Activated naive CD4-positive, alpha-beta T cell treated with anti-CD3 and anti-CD28 coated beads, Interleukin-2, amount 10 ng/mL, durations not matched to agents 7 days and 5 days (primary cell): ENCODE results near the gene PDLIM5.
"Not testable (repeated sequence)": the region's sequence is repeated elsewhere in the genome, so short reads cannot be mapped to it uniquely, and the experiment has no call there.

ENCODE experiments used
- CTCF ChIA-PET: fragments of 350-600 bp; sonication (Branson Sonifier 250); formaldehyde crosslinking; loops from one replicate; lab custom pipeline; 2021; ENCODE audit warnings: antibody characterized with exemption; lab: Charles Lee
- DNase-seq: peaks from one replicate; pipeline ENCODE4 v3.0.0-alpha.2; 2020
- H3K27ac Mint-ChIP-seq: one replicate; pipeline ENCODE4 v1.8.0; 2021; ENCODE audit warnings: mild to moderate bottlenecking, moderate library complexity, mixed read lengths
- H3K27me3 Mint-ChIP-seq: one replicate; pipeline ENCODE4 v1.8.0; 2021; ENCODE audit warnings: mild to moderate bottlenecking, mixed read lengths
- H3K36me3 Mint-ChIP-seq: one replicate; pipeline ENCODE4 v1.8.0; 2021; ENCODE audit warnings: mixed read lengths
- H3K4me1 Mint-ChIP-seq: one replicate; pipeline ENCODE4 v1.8.0; 2021; ENCODE audit warnings: mixed read lengths
- H3K4me3 Mint-ChIP-seq: one replicate; pipeline ENCODE4 v1.8.0; 2021; ENCODE audit warnings: mild to moderate bottlenecking, moderate library complexity, mixed read lengths
- H3K9me3 Mint-ChIP-seq: one replicate; pipeline ENCODE4 v1.8.0; 2021; ENCODE audit warnings: mixed read lengths

The PDLIM5 gene

DNA sequence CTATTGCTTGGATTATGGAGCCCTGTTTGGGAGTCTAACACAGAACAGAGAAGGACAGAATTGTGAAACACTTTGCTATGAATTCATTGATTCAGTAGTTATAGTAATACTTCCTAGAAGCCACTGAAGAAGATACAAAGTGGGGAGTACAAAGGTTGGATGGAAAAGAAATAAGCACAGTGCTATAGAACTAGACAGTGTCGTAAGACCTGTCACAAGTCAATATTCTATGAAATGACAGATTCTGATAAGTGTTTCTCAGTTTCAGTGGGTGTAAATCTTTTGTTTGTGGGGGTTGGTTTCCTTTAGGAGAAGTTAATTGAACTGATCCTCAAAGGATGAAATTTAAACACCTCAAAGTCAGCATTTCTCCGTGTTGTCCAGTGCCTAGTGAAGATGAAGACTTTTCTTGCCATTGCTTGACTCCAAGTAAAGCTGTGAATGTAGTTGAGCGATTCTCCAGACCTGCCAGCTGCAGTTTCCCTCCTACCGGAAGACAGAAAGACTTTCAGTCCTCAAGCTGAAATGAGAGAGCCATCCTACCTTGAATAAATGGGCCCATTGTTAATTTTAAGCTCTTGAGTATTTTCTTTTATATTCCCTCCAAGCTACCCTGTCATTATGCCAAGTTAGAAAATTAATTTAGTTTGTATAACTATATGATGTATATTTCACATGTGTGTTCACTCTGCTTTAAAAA is 7.9 kb downstream of the PDLIM5 start:
- H3K9me3 Mint-ChIP-seq, result no peaks in the 10 kb centered on the region
- H3K36me3 Mint-ChIP-seq, result peaks cover 2% of the 10 kb centered on the region
- peaks cover under 1% of the 10 kb centered on the region for H3K4me1 Mint-ChIP-seq
- no peak overlapping the region for H3K4me3 Mint-ChIP-seq
- H3K27ac Mint-ChIP-seq, result no peak overlapping the region
- no peak for DNase-seq
- H3K27me3 Mint-ChIP-seq, result no peaks in the 10 kb centered on the region
- CTCF ChIA-PET, result no interaction called here

DNA sequence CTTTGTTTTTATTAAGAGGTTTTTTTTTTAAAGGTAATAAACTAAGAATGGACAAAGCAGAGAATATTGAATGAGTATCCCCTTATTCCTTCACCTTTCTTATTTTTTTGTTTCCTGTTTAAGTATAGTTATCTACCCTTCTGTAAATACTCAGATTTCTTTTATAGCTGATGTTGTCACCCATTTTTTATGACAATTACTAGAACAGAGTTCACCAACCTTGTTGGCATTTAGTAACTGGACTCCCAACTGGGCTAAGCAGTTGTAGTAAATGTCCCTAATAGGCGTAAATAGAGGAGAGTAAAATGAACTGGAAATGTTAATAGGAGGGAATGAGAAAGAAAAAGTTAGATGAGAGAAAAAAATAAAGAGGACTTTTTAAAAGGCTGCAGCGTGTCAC is 9.8 kb downstream of the PDLIM5 start:
- H3K4me1 Mint-ChIP-seq, result no peaks in the 10 kb centered on the region
- CTCF ChIA-PET, result no interaction called here
- no peak overlapping the region for H3K27ac Mint-ChIP-seq
- no peaks in the 10 kb centered on the region for H3K9me3 Mint-ChIP-seq
- no peak for DNase-seq
- no peaks in the 10 kb centered on the region for H3K36me3 Mint-ChIP-seq
- no peak overlapping the region for H3K4me3 Mint-ChIP-seq
- H3K27me3 Mint-ChIP-seq, result no peaks in the 10 kb centered on the region

DNA sequence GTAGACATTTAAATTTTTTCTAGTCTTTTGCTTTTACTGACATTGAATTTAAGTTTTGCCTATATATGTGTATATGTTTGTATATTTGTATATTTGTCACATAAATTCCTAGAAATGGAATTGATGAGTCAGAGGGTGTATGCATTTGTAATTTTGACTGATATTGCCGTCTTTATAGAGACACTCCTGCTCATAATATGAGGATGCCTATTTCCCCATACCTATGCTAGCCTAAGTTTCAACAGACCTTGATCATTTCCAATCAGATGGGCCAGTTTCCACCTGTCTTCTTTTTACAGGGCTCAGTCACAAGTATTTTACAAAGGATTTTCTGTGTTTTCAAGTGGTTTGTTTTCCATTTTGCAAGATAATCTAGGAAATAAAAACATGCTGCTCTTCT is 10.8 kb downstream of the PDLIM5 start:
- no peaks in the 10 kb centered on the region for H3K4me1 Mint-ChIP-seq
- CTCF ChIA-PET, result no interaction called here
- H3K9me3 Mint-ChIP-seq, result no peaks in the 10 kb centered on the region
- H3K27ac Mint-ChIP-seq, result no peak overlapping the region
- no peaks in the 10 kb centered on the region for H3K27me3 Mint-ChIP-seq
- no peak for DNase-seq
- no peaks in the 10 kb centered on the region for H3K36me3 Mint-ChIP-seq
- no peak overlapping the region for H3K4me3 Mint-ChIP-seq

DNA sequence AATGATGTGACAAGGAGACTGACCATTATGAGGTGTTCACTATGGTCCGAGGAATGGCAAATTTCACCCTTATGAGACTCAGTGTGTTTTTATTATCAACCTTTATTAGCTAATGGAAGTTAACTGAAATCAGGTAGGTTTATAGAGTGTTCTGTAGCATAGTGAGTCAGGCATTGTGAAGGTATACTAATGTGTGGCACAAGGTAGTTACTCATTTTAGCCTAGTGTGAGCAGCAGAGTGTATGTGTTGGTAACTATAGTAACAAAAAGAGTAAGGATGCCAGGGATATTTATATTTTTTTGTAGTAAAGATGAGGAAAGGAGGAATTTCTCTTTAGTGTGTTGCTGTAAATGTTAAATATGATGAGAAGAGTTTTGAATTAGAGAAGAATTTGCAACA is 12.0 kb downstream of the PDLIM5 start:
- Mint-ChIP-seq H3K4me1 (no peaks in the 10 kb centered on the region), H3K27ac (no peak overlapping the region), H3K4me3 (no peak overlapping the region), H3K9me3 (no peaks in the 10 kb centered on the region), H3K36me3 (no peaks in the 10 kb centered on the region), H3K27me3 (no peaks in the 10 kb centered on the region)
- CTCF ChIA-PET, result no interaction called here
- DNase-seq, result no peak

DNA sequence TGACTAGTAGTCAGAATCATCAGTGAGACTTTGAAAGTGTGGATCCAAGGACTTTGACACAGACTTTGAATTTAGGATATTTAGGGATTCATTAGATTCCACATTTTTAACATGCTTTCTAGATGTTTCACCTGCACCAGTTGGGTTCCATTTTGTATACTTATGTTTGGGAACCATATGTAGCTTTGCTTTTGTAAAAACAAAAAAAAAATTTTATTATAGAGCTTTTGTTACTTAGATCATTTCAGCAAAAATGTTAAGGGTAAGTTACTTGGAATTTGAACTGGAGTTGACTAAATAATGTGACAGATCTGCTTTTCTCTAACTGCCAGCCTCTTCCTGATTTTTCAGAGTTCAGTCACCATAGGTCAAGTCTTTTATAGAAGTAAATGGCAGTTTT is 14.6 kb downstream of the PDLIM5 start:
- Mint-ChIP-seq H3K4me1 (no peaks in the 10 kb centered on the region), H3K36me3 (no peaks in the 10 kb centered on the region), H3K4me3 (no peak overlapping the region), H3K9me3 (no peaks in the 10 kb centered on the region), H3K27me3 (no peaks in the 10 kb centered on the region), H3K27ac (no peak overlapping the region)
- CTCF ChIA-PET, result no interaction called here
- DNase-seq, result no peak

DNA sequence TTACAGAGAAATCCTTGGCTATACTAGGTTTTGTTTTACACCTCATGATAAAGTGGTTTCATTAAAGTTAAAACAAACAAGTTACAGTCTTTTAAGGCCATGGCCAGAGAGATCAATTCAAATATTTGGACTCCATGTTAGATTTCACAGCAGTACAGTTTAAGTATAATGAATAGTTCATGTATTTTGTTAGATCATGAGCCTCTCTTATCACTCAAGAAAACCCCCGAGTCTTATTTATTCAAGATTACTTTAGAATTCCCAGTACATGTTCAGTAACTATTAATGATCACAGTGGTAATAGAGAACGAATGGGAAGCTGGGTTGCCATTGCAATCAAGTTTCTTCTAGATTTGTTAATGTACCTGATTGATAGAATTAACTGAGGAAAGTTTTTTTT is 15.2 kb downstream of the PDLIM5 start:
- no peak for DNase-seq
- no peaks in the 10 kb centered on the region for H3K9me3 Mint-ChIP-seq
- no peak overlapping the region for H3K27ac Mint-ChIP-seq
- H3K4me1 Mint-ChIP-seq, result no peaks in the 10 kb centered on the region
- H3K27me3 Mint-ChIP-seq, result no peaks in the 10 kb centered on the region
- no peaks in the 10 kb centered on the region for H3K36me3 Mint-ChIP-seq
- no peak overlapping the region for H3K4me3 Mint-ChIP-seq
- CTCF ChIA-PET, result no interaction called here

DNA sequence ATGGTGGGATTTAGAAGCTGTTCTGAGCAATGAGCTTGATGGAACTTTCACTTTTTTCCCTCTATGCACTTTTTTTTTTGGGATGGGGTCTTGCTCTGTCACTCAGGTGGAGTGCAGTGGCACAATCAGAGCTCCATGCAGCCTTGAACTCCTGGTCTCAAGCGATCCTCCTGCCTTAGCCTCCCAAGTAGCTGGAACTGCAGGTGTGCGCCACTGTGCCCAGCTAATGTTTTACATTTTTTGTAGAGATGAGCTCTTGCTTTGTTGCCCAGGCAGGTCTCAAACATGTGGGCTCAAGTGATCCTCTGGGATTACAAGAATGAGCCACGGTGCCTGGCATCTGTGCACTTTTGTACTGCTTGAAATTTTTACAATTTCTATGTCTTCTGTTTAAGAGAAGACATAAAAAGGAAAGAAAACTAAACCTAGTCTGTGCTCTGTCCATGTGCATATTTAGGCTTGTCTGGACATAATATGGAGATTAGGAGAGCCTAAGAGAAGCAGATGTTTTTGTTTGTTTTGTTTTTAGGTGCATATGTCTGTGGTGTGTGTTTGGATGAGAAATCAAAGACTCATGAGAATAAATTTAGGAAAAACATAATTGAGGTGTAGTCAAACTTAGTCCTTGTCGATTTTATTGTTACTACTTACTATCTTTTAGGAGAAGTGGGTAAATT is 16.5 kb downstream of the PDLIM5 start:
- CTCF ChIA-PET, result no interaction called here
- Mint-ChIP-seq H3K27ac (no peak overlapping the region), H3K36me3 (no peaks in the 10 kb centered on the region), H3K27me3 (no peaks in the 10 kb centered on the region), H3K4me3 (no peak overlapping the region), H3K4me1 (no peaks in the 10 kb centered on the region), H3K9me3 (no peaks in the 10 kb centered on the region)
- no peak for DNase-seq

DNA sequence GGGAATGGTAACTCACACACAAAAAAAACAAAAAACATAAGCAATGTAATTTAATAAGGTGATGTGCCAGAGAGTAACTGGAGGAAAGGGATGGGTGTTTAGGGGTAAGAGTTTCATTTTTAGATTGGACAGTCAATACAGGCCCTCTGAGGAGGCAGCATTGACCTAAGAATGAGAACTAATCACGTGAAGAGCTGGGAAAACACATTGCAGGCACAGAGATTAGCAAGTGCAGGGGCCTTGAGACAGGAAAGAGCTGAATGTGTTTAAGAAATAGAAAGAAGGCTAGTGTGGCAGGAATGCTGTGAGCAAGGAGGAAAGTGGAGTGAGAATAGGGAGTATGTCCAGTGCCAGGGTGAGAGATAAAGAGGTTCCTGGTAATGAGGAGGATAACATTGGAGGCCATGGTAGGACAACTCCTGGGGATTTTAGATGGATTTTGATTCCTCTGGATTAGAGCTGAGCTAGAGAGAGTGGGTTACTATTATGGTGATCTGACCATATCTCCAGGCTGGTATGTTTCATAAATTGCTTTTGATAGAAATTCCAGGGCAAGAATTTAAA is 17.6 kb downstream of the PDLIM5 start:
- CTCF ChIA-PET, result no interaction called here
- Mint-ChIP-seq H3K4me3 (no peak overlapping the region), H3K4me1 (no peaks in the 10 kb centered on the region)

DNA sequence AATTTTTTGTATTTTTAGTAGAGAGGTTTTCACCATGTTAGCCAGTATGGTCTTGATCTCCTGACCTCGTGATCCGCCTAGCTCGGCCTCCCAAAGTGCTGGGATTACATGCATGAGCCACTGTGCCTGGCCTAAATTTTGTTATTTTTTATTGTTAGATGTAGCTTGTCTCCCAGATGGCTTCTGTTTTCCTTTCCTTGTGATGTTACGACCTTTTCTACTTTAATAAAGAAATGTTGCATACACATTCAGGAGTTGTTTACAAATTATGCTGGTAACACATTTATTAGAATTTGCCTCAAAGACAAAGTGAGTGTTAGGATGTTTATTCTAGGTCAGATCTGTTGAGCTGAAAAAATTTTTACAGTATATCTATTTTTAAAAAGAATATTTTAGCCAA is 18.4 kb downstream of the PDLIM5 start:
- Mint-ChIP-seq H3K36me3 (no peaks in the 10 kb centered on the region), H3K4me3 (no peak overlapping the region), H3K9me3 (no peaks in the 10 kb centered on the region), H3K27ac (no peak overlapping the region), H3K4me1 (no peaks in the 10 kb centered on the region), H3K27me3 (no peaks in the 10 kb centered on the region)
- CTCF ChIA-PET, result no interaction called here
- no peak for DNase-seq

More for the DNA sequence above, 17.6 kb downstream of the PDLIM5 start:
- H3K36me3 Mint-ChIP-seq, result no peaks in the 10 kb centered on the region
- no peaks in the 10 kb centered on the region for H3K9me3 Mint-ChIP-seq
- H3K27ac Mint-ChIP-seq, result no peak overlapping the region
- H3K27me3 Mint-ChIP-seq, result no peaks in the 10 kb centered on the region
- no peak for DNase-seq

DNA sequence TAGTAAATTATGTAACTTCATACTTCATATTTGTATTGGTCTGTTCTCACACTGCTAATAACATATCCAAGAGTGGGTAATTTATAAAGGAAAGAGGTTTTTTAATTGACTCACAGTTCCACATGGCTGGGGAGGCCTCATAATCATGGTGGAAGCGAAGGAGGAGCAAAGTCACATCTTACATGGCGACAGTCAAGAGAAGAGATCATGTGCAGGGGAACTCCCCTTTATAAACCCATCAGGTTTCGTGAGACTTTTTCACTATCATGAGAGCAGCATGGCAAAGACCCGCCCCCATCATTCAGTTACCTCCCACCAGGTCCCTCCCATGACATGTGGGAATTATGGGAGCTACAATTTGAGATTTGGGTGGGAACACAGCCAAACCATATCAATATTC is 19.0 kb downstream of the PDLIM5 start:
- H3K27me3 Mint-ChIP-seq, H3K36me3 Mint-ChIP-seq, DNase-seq, H3K4me3 Mint-ChIP-seq, CTCF ChIA-PET, H3K9me3 Mint-ChIP-seq, H3K27ac Mint-ChIP-seq, H3K4me1 Mint-ChIP-seq: not testable (repeated sequence)

DNA sequence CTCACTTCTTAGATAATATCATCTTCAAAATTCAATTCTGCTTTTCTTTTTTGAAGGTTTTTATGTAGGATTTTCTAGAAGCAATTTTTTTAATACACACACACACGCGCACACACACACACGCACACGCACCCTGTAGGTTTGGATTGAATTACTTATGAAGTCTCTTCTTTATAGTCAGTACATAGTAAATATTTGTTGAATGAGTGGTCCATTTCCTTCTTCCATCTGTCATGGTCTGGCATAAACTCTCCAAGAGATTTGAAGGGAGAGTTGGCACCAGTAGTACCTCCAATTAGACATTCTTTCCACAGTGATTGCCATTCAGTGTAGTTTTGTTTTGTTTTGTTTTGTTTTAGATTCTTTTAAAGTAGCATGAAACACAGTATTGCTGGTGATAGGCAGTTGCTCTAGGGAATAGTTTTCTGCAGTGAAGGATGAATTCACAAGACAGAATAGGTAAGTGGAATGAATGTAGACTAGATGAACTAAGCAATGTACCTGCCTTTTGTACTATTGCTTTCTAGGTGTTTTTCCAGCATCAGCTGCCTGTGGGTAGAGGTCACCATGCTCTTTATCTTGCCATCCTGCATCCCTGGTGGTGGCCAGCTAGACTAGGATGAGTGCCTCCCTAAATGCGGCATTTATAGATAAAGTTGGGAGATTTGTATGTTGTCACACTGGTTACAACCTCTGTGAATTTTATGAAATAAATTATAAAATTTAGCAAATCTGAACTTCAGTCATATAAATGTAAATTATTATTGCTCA is 20.5 kb downstream of the PDLIM5 start:
- H3K27me3 Mint-ChIP-seq, result no peaks in the 10 kb centered on the region
- CTCF ChIA-PET, result no interaction called here
- no peak overlapping the region for H3K4me3 Mint-ChIP-seq
- DNase-seq, result no peak
- no peak overlapping the region for H3K27ac Mint-ChIP-seq
- H3K36me3 Mint-ChIP-seq, result no peaks in the 10 kb centered on the region
- no peaks in the 10 kb centered on the region for H3K9me3 Mint-ChIP-seq
- H3K4me1 Mint-ChIP-seq, result no peaks in the 10 kb centered on the region

DNA sequence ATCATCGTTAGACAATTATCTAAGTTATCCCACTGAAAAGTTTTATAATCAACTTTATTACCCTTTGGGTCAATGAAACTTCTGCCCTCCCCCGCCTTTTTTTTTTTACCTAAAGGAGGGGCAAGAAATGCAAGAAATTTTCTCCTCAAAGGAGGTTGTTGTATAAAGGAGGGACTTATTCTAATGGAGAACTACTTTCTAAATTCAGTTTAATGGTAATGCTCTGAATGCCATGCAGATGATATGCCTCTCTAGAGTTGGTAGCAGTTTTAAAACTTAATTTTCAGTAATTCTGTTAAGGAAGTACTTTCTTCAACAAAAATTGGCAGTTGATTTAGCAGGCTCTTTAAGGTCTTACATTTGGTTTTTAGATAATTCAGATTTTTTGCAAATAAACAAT is 23.3 kb downstream of the PDLIM5 start:
- Mint-ChIP-seq H3K36me3 (no peaks in the 10 kb centered on the region), H3K4me3 (no peak overlapping the region), H3K27ac (no peak overlapping the region), H3K4me1 (no peaks in the 10 kb centered on the region), H3K27me3 (no peaks in the 10 kb centered on the region), H3K9me3 (no peaks in the 10 kb centered on the region)
- CTCF ChIA-PET, result no interaction called here
- no peak for DNase-seq

DNA sequence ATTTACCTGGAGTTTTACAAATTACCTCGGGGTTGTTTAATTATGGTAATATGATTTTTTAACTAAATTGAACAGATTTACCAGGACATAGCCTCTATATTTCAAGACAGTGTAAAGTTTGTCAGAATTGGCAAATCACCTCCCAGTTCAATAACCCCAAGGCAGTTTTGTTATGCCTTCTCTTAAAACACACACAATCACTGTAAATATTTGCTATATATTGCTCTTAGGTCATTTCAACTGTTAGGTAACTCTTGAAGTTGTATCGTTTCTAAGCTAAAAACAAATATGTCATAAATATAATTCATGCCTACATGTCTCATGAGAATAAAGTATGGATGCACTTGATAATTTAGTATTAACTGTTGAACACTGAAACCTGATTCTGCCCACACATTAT is 24.1 kb downstream of the PDLIM5 start:
- CTCF ChIA-PET, result no interaction called here
- Mint-ChIP-seq H3K27me3 (no peaks in the 10 kb centered on the region), H3K36me3 (no peaks in the 10 kb centered on the region)

DNA sequence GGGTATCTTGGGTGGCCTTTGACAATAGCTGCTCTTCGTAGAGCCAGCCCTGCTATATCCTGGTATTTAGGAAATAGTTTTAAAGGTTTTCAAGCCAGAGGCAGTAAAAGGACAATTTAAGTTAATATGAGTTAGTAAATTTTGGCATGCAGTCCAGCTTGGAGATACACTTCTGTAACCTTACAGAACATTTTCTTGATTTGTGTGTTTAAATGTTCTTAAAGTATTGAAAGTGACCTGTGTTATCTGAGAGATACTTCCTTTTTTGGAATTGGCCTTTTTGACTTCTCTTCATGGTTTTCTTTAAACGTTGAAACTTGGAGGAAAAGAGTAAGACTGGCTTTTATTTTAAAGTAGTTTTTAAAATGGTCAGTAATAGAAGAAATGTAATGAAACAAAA is 25.5 kb downstream of the PDLIM5 start:
- no peak for DNase-seq
- no peaks in the 10 kb centered on the region for H3K4me1 Mint-ChIP-seq
- H3K4me3 Mint-ChIP-seq, result no peak overlapping the region
- H3K27me3 Mint-ChIP-seq, result no peaks in the 10 kb centered on the region
- no peak overlapping the region for H3K27ac Mint-ChIP-seq
- CTCF ChIA-PET, result no interaction called here
- no peaks in the 10 kb centered on the region for H3K9me3 Mint-ChIP-seq
- no peaks in the 10 kb centered on the region for H3K36me3 Mint-ChIP-seq

More for the DNA sequence above, 24.1 kb downstream of the PDLIM5 start:
- H3K9me3 Mint-ChIP-seq, result no peaks in the 10 kb centered on the region
- H3K4me1 Mint-ChIP-seq, result no peaks in the 10 kb centered on the region
- no peak for DNase-seq
- H3K27ac Mint-ChIP-seq, result no peak overlapping the region
- H3K4me3 Mint-ChIP-seq, result no peak overlapping the region

DNA sequence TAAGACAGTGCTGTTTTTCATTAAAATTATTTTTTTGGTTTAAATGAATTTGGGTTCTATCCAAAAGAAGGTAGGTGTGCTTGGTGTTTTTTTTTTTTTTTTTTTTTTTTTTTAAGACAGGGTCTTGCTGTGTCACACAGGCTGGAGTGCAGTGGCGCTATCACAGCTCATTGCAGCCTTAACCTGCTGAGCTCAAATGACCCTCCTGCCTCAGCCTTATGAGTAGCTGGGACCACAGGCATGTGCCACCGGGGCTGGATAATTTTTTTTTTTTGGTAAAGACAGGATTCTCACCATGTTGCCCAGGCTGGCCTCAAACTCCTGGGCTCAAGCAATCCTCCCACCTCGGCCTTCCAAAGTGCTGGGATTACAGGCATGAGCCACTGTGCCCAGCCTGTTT is 27.1 kb downstream of the PDLIM5 start:
- H3K36me3 Mint-ChIP-seq, CTCF ChIA-PET, H3K4me3 Mint-ChIP-seq, DNase-seq, H3K4me1 Mint-ChIP-seq, H3K9me3 Mint-ChIP-seq, H3K27ac Mint-ChIP-seq, H3K27me3 Mint-ChIP-seq: not testable (repeated sequence)
